Peyer's patch (tissue), 4 donors: ENCODE measurements around the gene RPS3. TPM values are rescaled to one million over a fixed set of nuclear protein-coding genes. Genes with fewer than 3 reads are reported as not detected.

ENCODE experiments used
- DNase-seq, 3 donors: peaks; one replicate each; pipeline ENCODE4 v3.0.0-alpha.2; 2017 to 2019
- H3K27ac ChIP-seq, 4 donors: fragments of 200-600 bp; sonication (generic); one replicate each; pipeline ENCODE4 v1.5.1; 2016 to 2019
- H3K27me3 ChIP-seq, 2 donors: fragments of 200-600 bp; sonication (generic); one replicate each; pipeline ENCODE4 v1.5.1; 2019
- H3K36me3 ChIP-seq, 3 donors: fragments of 200-600 bp; sonication (generic); one replicate each; pipeline ENCODE4 v1.5.1; 2016 to 2019
- H3K4me1 ChIP-seq, 4 donors: fragments of 200-600 bp; sonication (generic); one replicate each; pipeline ENCODE4 v1.5.1; 2016 to 2019
- H3K4me3 ChIP-seq, 4 donors: fragments of 200-600 bp; sonication (generic); 1 replicate in 3 of 4; 2 replicates in 1 of 4; pipeline ENCODE4 v1.5.1; 2016 to 2019; ENCODE audit warnings: mild to moderate bottlenecking in 1 of 4
- H3K9me3 ChIP-seq, 4 donors: fragments of 200-600 bp; sonication (generic); one replicate each; pipeline ENCODE4 v1.5.1; 2016 to 2019; ENCODE audit warnings: mild to moderate bottlenecking in 1 of 4
- POLR2A ChIP-seq, 2 donors: fragments of 450-650 bp; IDR thresholded peaks; one replicate each; pipeline ENCODE4 v1.5.1; 2017; ENCODE audit warnings: antibody characterized with exemption in 2 of 2, mild to moderate bottlenecking in 2 of 2, moderate library complexity in 2 of 2
- total RNA-seq, 4 donors: library from RNA; depleted of rRNA; stranded (reverse); fragments of >200 nt; gene quantifications; one replicate each; pipeline ENCODE4 v1.1.0, GENCODE V29; 2016
- TF ChIP-seq, protein P1 (sequence below), 6 experiments: fragments of 450-650 bp in 4 of 6; fragments of 200-600 bp in 2 of 6; sonication (generic) in 1 of 6; IDR thresholded peaks; one replicate each; pipeline ENCODE4 v1.5.1; 2017 to 2019; ENCODE audit warnings: antibody characterized with exemption in 6 of 6, mild to moderate bottlenecking in 3 of 6, moderate library complexity in 1 of 6

The RPS3 gene
- total RNA-seq, 4 donors from 2014 or later: 505 to 1,121 (median 614) TPM

DNA sequence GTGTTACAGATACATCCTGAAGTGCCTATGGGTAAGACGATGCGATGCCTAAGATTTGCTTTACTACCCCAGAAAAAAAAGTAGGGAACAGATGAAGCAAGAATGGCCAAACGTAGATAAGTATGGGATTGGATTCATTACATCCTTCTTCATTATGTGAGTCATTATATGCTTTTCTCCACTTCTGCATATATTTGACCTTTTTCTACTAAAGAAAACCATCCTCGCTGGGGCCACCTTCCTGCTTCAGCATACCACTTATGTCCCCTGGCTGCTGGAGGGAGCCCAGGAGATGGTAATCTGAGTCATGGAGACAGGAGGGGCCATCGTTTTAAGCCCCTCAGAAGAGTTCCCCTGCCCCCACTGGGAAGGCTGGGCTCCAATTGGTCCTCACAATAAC, 48.1 kb downstream of the RPS3 start:
- no peak overlapping the region for H3K4me3 ChIP-seq
- no peak for DNase-seq
- no peaks in the 10 kb centered on the region for H3K9me3 ChIP-seq
- no peaks in the 10 kb centered on the region for H3K27me3 ChIP-seq
- H3K27ac ChIP-seq: no peak overlapping the region
- TF ChIP-seq, protein P1, sequence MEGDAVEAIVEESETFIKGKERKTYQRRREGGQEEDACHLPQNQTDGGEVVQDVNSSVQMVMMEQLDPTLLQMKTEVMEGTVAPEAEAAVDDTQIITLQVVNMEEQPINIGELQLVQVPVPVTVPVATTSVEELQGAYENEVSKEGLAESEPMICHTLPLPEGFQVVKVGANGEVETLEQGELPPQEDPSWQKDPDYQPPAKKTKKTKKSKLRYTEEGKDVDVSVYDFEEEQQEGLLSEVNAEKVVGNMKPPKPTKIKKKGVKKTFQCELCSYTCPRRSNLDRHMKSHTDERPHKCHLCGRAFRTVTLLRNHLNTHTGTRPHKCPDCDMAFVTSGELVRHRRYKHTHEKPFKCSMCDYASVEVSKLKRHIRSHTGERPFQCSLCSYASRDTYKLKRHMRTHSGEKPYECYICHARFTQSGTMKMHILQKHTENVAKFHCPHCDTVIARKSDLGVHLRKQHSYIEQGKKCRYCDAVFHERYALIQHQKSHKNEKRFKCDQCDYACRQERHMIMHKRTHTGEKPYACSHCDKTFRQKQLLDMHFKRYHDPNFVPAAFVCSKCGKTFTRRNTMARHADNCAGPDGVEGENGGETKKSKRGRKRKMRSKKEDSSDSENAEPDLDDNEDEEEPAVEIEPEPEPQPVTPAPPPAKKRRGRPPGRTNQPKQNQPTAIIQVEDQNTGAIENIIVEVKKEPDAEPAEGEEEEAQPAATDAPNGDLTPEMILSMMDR (IDR thresholded peaks at IDR 0.05): no peak
- TF ChIP-seq POLR2A (IDR thresholded peaks at IDR 0.05): no peak
- no peaks in the 10 kb centered on the region for H3K4me1 ChIP-seq
- H3K36me3 ChIP-seq: no peaks in the 10 kb centered on the region

- H3K27me3 ChIP-seq: no peaks in the 10 kb centered on the region
- H3K27ac ChIP-seq: no peak overlapping the region
- no peaks in the 10 kb centered on the region for H3K9me3 ChIP-seq
- no peaks in the 10 kb centered on the region for H3K4me1 ChIP-seq
- TF ChIP-seq, protein P1 (IDR thresholded peaks at IDR 0.05): no peak
- TF ChIP-seq POLR2A (IDR thresholded peaks at IDR 0.05): no peak
- no peak overlapping the region for H3K4me3 ChIP-seq
- DNase-seq: no peak
- no peaks in the 10 kb centered on the region for H3K36me3 ChIP-seq
These were observed 50.0 kb downstream of the RPS3 start for GRCh38 chr11:75449271-75449670.

- Histone ChIP-seq H3K4me1 (no peaks in the 10 kb centered on the region), H3K36me3 (no peaks in the 10 kb centered on the region), H3K9me3 (no peaks in the 10 kb centered on the region), H3K4me3 (no peak overlapping the region), H3K27ac (no peak overlapping the region), H3K27me3 (no peaks in the 10 kb centered on the region)
- TF ChIP-seq, protein P1 (IDR thresholded peaks at IDR 0.05): no peak
- no peak for TF ChIP-seq POLR2A (IDR thresholded peaks at IDR 0.05)
- DNase-seq: no peak
These were observed 50.5 kb downstream of the RPS3 start for GRCh38 chr11:75449776-75450175.

GRCh38 chr11:75450236-75450635, 50.9 kb downstream of the RPS3 start:
- TF ChIP-seq, protein P1 (IDR thresholded peaks at IDR 0.05): no peak
- TF ChIP-seq POLR2A (IDR thresholded peaks at IDR 0.05): no peak
- no peaks in the 10 kb centered on the region for H3K27me3 ChIP-seq
- H3K9me3 ChIP-seq: no peaks in the 10 kb centered on the region
- no peaks in the 10 kb centered on the region for H3K36me3 ChIP-seq
- H3K4me3 ChIP-seq: no peak overlapping the region
- H3K4me1 ChIP-seq: no peaks in the 10 kb centered on the region
- no peak overlapping the region for H3K27ac ChIP-seq
- DNase-seq: no peak

DNA sequence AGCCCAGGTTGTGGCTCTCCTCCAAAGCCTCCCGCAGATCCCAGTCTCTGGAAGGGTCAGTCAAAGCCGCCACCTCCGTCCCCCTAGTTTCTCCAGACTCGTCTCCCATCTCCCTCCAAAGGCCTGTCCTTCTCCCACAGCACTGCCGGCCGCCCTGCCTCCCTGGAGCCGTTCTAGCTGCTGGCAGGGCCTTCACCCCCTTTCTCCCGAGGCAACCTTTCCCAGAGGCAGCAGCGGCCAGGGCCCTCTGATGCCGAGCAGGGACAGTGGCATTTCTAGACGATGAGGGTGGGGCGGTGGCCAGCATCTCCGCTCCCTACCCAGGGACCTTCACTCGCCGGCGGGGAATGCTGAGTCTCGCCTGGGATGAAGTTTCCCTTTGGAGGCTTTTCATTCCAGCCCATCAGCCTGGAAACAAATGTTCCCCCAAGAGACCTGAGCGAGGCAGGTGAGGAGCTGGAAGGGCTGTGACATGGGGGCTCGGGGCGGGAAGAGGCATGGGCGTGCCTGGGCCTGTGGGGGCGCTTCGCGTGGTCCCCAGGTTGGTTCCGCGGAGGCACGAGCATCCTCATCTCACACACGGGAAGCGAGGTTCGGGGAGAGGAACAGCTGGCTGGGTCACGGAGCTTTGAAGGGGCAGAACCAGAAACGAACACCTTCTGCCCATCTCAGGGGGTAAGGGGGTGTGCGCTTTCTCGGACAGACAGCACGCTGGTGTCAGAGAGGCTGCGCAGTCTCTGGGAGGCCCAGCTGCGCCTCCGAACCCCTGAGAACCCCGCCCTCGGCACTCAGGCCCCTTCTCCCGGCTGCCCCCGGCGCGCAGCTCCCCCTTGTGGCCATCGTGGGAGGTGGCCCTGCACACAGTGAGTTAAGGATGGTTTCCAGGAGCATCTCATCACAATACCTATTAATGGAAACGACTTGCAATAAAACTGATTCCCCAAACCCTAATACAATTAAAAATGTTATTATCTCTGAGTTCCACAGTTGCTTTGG, 51.8 kb downstream of the RPS3 start:
- Histone ChIP-seq H3K9me3 (no peaks in the 10 kb centered on the region), H3K27ac (no peak overlapping the region), H3K36me3 (no peaks in the 10 kb centered on the region), H3K4me3 (no peak overlapping the region), H3K27me3 (no peaks in the 10 kb centered on the region), H3K4me1 (no peaks in the 10 kb centered on the region)
- TF ChIP-seq, protein P1 (IDR thresholded peaks at IDR 0.05): peak in 5 of 6 experiments; percentile 24 to 45 (median 35)
- TF ChIP-seq POLR2A (IDR thresholded peaks at IDR 0.05): no peak
- no peak for DNase-seq
